HG03280 (cell line): ENCODE measurements around the gene SASH1.

ENCODE experiments used
- ATAC-seq: cut with Tn5 transposase; IDR thresholded peaks from one replicate; pipeline ENCODE4 v1.9.1; 2021; ENCODE audit warnings: mild to moderate bottlenecking, moderate library complexity; ENCODE audit not compliant: unreplicated experiment

Gene SASH1

GRCh38 chr6:148430897-148431296 is 88.3 kb downstream of the SASH1 start:
- ATAC-seq: no peak

- no peak for ATAC-seq
These were observed 88.8 kb downstream of the SASH1 start for GRCh38 chr6:148431413-148431812.

- no peak for ATAC-seq
These were observed 89.2 kb downstream of the SASH1 start for GRCh38 chr6:148431840-148432239.

GRCh38 chr6:148432462-148433195 is 90.0 kb downstream of the SASH1 start:
- ATAC-seq: no peak

- ATAC-seq: no peak
These were observed 92.7 kb downstream of the SASH1 start for GRCh38 chr6:148435386-148435785.

- ATAC-seq: no peak
These were observed 93.8 kb downstream of the SASH1 start for GRCh38 chr6:148436466-148436865.

GRCh38 chr6:148438632-148439031 is 96.0 kb downstream of the SASH1 start:
- ATAC-seq: no peak

GRCh38 chr6:148440016-148440415 is 97.4 kb downstream of the SASH1 start:
- ATAC-seq: no peak

GRCh38 chr6:148440877-148441453 is 98.3 kb downstream of the SASH1 start:
- ATAC-seq: no peak

GRCh38 chr6:148441454-148441911 is 98.8 kb downstream of the SASH1 start:
- no peak for ATAC-seq

- no peak for ATAC-seq
These were observed 101.3 kb downstream of the SASH1 start for GRCh38 chr6:148443798-148444560.

- ATAC-seq: no peak
These were observed 102.5 kb downstream of the SASH1 start for GRCh38 chr6:148445116-148445515.

GRCh38 chr6:148445620-148446019 is 103.0 kb downstream of the SASH1 start:
- no peak for ATAC-seq

- ATAC-seq: no peak
These were observed 104.0 kb downstream of the SASH1 start for GRCh38 chr6:148446681-148447080.

- no peak for ATAC-seq
These were observed 105.0 kb downstream of the SASH1 start for GRCh38 chr6:148447521-148448230.

- ATAC-seq: no peak
These were observed 105.9 kb downstream of the SASH1 start for GRCh38 chr6:148448369-148449012.

- ATAC-seq: no peak
These were observed 108.2 kb downstream of the SASH1 start for GRCh38 chr6:148450866-148451265.

GRCh38 chr6:148451690-148452089 is 109.1 kb downstream of the SASH1 start:
- no peak for ATAC-seq

GRCh38 chr6:148452876-148453275 is 110.2 kb downstream of the SASH1 start:
- ATAC-seq: no peak

GRCh38 chr6:148453906-148454305 is 111.3 kb downstream of the SASH1 start:
- ATAC-seq: no peak

GRCh38 chr6:148455225-148455624 is 112.6 kb downstream of the SASH1 start:
- no peak for ATAC-seq
